ENCODE data around the gene NXNL1. TPM values are rescaled to one million over a fixed set of nuclear protein-coding genes. Genes with fewer than 3 reads are reported as not detected.

Gene NXNL1
- total and polyA plus RNA-seq, 11 donors, result 0.32 to 1.1 (median 0.60) TPM; not detected in 6

- peaks cover 0 to 14% (median 6%) of the 10 kb centered on the region in 12 donors for H3K4me1 ChIP-seq
- no peaks in the 10 kb centered on the region for H3K9me3 ChIP-seq
- DNase-seq, result no peak
- intact Hi-C loops (cut with DNase I), result loop anchor here in 3 of 10 donors (10.0 kb wide), 2 partner anchors 339 to 409 kb away; partner anchors contain the start of gene RPL18A (in 2 of the 3)
- ATAC-seq, result no peak
- TF ChIP-seq CTCF (IDR thresholded peaks at IDR 0.05) (no peak), POLR2A (IDR thresholded peaks at IDR 0.05) (no peak)
- no peak overlapping the region for H3K27ac ChIP-seq
- H3K36me3 ChIP-seq, result no peaks in the 10 kb centered on the region
- peaks cover 0 to 14% (median 0%) of the 10 kb centered on the region in 9 donors for H3K27me3 ChIP-seq
- WGBS, 4 donors, result 97 to 100% (median 98%) methylated on average over 1 of the region's 1 CpG
- no peak overlapping the region for H3K4me3 ChIP-seq
Measured at GRCh38 chr19:17445526-17446165, 15.1 kb downstream of the NXNL1 start.

- Histone ChIP-seq H3K27ac (no peak overlapping the region), H3K9me3 (no peaks in the 10 kb centered on the region), H3K36me3 (no peaks in the 10 kb centered on the region), H3K27me3 (no peaks in the 10 kb centered on the region), H3K4me1 (peaks cover 0 to 4% (median 0%) of the 10 kb centered on the region in 12 donors), H3K4me3 (no peak overlapping the region)
- DNase-seq (peak in 1 of 5 donors; percentile 8), ATAC-seq (peak in 3 of 4 donors; percentile 36 to 41 (median 41))
- intact Hi-C loops (cut with DNase I), result loop anchor here in 3 of 10 donors (10.0 kb wide), 2 partner anchors 343 to 413 kb away; partner anchors contain the start of gene RPL18A (in 2 of the 3)
- WGBS, 4 donors, result 51 to 64% (median 55%) methylated on average over 8 of the region's 8 CpGs
- TF ChIP-seq POLR2A (IDR thresholded peaks at IDR 0.05) (no peak), CTCF (IDR thresholded peaks at IDR 0.05) (peak in 11 of 12 donors; percentile 11 to 52 (median 36))
Measured at GRCh38 chr19:17441241-17442021, 19.3 kb downstream of the NXNL1 start.

- WGBS, 4 donors, result 73 to 85% (median 82%) methylated on average over 7 of the region's 7 CpGs
- Histone ChIP-seq H3K36me3 (peaks cover 0 to 4% (median 0%) of the 10 kb centered on the region in 9 donors), H3K4me3 (no peak overlapping the region), H3K27ac (no peak overlapping the region), H3K4me1 (no peaks in the 10 kb centered on the region), H3K9me3 (peaks cover 0 to 5% (median 0%) of the 10 kb centered on the region in 12 donors), H3K27me3 (no peaks in the 10 kb centered on the region)
- TF ChIP-seq POLR2A (IDR thresholded peaks at IDR 0.05), result no peak
- no peak for TF ChIP-seq CTCF (IDR thresholded peaks at IDR 0.05)
- ATAC-seq (no peak), DNase-seq (peak in 1 of 5 donors; percentile 9)
- intact Hi-C loops (cut with DNase I), result no loop called here
Measured at GRCh38 chr19:17436874-17437267, 23.9 kb downstream of the NXNL1 start.

All from heart left ventricle (tissue), 16 donors.